Posterior vena cava (tissue), 2 donors: ENCODE measurements around the gene MAD1L1. TPM values are rescaled to one million over a fixed set of nuclear protein-coding genes. Genes with fewer than 3 reads are reported as not detected.

Source experiments
- DNase-seq: peaks from one replicate; pipeline ENCODE4 v3.0.0-alpha.2; 2020; ENCODE audit warnings: low spot score
- intact Hi-C, 2 donors: fragments of 100-400 bp; cut with DNase I; formaldehyde crosslinking; loops; one replicate each; pipeline versions ENCODE4 v1.14.1 to v1.14.2; 2022 to 2023
- total RNA-seq, 2 donors: library from RNA; stranded (reverse); fragmentation: NEBNext Ultra II Directional; extraction: Animal tissue kit (Norgen Biotek cat#: 25700); gene quantifications; one replicate each; pipeline ENCODE4 v1.2.1, GENCODE V29; 2021
- donor health status: DM: yes; HTN: yes; CAD: no.
- donor health status: DM: yes; HTN: yes; CAD: no.

Gene MAD1L1
- total RNA-seq, 2 donors from 2014 or later = 17.3 to 24.7 TPM

DNA sequence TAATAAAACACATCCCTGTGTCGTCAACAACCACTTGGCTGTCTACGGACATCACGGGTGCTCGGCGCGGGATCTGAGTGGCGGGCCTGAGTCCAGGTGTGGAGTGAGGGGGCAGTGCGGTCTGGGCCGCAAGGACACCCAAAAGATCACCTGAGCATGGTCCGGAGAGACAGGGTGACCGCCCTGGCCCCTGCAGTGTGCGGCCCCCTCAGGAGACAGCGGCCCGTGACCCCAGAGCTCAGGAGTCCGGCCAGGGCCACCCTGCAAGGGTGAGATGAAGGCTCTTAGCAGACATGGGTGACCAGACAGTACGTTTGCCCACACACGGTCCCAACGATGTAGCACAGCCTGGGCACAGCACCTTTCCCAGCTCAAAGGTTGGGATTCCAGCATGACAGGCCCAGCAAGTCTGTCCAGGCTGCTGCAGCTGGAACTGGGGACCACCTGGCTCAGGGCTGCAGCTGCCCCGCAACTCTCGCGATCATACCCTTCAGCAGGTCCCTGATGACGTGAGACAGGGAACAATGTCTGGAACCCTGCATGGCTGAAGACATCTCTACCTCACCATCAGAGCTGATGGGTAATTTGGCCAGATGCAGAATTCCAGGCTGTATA is 324.9 kb downstream of the MAD1L1 start:
- no peak for DNase-seq
- intact Hi-C loops = no loop called here

DNA sequence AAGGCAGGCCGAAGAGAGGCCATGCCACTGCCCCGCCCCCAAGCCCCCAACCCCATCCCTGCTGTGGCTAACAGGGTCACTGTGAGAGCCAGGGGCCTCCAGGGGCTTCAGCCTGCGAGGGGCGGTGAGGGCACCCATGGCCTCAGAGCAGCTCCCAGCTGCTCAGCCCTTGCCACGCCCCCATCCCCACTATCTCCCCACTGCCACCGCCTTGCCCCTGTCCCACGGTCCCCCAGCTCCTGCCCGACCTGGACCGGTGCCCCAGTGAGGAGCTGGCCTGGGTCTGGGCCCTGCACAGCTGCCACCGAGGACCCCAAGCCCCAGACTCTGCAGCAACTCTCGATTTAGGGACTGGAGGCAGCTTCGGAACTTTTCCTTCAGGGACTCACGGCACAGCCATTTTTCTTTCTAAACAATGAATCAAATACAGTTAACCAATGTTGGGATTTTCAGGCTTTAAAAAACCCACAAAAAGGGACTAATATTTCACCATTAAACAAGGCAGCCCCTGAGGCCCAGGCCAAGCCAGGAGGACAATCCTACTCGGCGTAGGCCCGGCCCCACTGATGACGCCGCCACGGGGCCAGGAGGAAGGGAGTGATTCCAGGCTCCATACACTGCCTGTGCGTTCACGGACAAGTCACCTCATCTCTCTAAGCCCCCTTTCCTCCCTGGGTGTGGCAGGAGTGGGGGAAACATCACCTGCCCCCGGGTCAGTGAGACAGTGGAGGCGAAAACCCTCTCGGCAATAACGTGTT is 325.6 kb downstream of the MAD1L1 start:
- intact Hi-C loops = no loop called here
- no peak for DNase-seq

- DNase-seq = no peak
- intact Hi-C loops = no loop called here
Observed at GRCh38 chr7:1906087-1906830, 326.5 kb downstream of the MAD1L1 start.

DNA sequence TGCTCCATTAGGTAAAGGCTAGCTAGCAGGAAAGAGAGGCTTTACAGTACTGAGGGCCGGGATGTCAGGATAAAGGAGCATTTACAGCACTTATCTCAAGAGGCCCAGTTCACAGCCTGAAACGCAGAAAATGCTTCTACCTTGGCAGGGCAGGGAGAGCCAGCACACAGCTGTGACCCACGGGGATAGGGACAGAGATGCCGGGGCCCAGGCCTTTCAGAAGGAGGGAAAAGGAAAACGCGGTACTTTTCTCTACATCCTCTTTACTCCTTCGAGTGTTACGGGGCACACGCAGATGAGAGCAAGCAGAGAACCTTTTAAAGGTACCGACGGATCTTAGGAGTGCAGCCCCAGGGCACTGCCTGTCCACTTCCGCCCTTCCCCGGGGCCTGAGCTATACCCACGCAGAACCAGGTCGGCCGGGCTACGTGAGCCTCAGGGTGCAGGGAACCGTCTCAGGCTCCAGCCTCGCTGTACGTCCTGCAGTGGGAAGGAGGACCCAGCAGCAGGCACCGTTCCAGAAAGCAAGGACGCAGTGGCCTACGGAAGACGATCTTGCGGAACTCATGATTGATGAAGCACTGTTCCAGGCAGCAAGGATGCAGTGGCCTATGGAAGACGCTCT is 330.4 kb downstream of the MAD1L1 start:
- intact Hi-C loops = no loop called here
- DNase-seq = peak; percentile 70

GRCh38 chr7:1901431-1902210 is 331.1 kb downstream of the MAD1L1 start:
- intact Hi-C loops = no loop called here
- peak; percentile 77 for DNase-seq

DNA sequence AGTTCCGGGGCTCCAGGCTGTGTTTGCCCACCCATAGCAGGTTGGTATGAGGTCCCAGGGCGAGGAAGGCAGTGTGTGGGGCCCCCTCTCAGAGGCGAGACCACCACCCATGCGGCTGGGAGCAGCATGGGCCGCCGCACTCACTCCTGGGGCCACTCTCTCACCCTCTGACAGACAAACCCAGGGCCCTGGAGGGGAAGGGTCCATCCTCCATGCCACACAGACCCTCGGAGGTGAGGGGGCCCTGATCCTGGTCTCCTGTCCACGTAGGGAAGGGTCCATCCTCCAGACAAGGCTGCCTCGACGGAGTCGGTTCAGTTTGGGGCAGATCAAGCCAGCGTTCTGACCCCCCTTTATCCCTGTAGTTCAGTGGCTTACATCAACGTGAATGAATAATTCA is 331.9 kb downstream of the MAD1L1 start:
- intact Hi-C loops = no loop called here

DNA sequence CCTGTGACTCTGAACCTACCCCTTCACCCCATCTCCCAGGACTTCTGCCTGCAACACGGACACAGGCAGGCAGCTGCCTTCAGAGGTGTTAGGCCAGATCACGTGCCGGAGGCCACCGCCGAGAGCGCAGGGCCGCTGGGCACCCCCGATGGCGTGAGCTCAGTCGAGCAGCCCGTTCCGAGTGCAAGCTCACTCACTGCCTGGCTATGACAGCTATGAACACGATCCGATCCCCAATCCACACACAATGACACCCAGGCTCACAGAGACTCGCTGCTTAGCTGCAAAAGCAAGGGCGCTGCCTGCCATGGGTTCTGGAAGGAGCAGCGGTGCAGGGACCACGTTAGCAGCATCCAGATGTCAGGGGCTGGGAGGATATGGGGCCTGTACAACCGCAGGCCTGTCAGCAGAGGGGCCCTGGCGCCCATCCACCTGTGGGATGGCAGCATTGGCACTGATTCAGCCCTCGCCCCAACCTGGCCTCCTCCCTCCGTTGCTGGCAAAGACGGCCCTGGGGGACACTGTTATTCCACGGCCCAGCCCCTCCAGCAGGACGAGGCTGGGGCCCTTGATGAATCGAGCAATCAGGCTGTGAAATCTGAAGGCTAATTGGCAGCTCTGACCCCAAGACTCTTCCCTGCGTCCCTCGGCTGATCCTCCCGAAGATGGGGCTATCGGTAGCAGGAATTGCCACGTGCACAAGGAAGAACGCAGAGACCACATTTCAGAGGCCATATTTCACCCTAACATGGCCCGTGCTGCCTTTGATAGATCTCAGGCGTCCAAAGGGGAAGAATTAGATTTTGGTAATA is 332.6 kb downstream of the MAD1L1 start:
- DNase-seq = no peak
- intact Hi-C loops = no loop called here

More for the DNA sequence above, 331.9 kb downstream of the MAD1L1 start:
- no peak for DNase-seq

GRCh38 chr7:1899196-1899595 is 333.5 kb downstream of the MAD1L1 start:
- peak; percentile 92 for DNase-seq
- intact Hi-C loops = no loop called here

- intact Hi-C loops = no loop called here
- no peak for DNase-seq
Observed at GRCh38 chr7:1898628-1899185, 334.0 kb downstream of the MAD1L1 start.

GRCh38 chr7:1897861-1898627 is 334.7 kb downstream of the MAD1L1 start:
- intact Hi-C loops = no loop called here
- DNase-seq = no peak

DNA sequence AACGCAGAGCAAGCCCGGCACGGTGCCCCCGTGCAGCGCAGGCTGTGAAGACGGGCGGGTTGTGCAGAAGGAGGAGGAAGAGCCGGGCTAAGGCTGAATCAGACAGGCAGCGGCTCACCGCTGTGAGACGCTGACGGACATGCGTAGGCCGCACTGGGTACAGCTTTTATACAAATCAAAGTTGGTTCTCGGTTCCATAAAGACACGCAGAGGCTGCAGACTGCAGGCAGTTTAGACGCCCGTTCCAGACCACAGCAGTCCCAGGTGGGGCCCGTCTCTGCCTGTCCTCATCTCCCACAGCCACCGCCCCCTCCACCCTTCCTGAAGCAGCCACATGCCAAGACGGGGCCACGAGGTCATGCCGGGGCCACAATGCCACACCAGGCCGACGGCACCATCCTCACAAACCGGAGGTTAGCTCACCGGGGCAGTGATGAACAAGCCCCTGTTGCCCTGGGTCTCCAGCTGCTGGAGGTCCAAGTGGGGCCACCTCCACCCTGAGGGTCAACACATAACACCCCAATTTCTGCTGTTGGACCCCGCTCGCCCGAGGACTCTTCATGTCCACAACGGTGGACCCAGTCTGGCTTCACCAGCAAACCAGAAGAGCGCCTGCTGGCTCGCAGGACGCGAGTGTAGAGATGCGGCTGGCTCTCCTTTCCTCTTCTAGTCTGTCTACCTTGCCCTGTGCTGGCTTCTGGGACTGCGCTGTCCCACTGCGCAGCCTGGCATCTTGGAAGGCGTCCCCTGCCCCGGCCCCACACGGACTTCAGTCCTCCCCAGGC is 335.5 kb downstream of the MAD1L1 start:
- DNase-seq = no peak
- intact Hi-C loops = no loop called here

DNA sequence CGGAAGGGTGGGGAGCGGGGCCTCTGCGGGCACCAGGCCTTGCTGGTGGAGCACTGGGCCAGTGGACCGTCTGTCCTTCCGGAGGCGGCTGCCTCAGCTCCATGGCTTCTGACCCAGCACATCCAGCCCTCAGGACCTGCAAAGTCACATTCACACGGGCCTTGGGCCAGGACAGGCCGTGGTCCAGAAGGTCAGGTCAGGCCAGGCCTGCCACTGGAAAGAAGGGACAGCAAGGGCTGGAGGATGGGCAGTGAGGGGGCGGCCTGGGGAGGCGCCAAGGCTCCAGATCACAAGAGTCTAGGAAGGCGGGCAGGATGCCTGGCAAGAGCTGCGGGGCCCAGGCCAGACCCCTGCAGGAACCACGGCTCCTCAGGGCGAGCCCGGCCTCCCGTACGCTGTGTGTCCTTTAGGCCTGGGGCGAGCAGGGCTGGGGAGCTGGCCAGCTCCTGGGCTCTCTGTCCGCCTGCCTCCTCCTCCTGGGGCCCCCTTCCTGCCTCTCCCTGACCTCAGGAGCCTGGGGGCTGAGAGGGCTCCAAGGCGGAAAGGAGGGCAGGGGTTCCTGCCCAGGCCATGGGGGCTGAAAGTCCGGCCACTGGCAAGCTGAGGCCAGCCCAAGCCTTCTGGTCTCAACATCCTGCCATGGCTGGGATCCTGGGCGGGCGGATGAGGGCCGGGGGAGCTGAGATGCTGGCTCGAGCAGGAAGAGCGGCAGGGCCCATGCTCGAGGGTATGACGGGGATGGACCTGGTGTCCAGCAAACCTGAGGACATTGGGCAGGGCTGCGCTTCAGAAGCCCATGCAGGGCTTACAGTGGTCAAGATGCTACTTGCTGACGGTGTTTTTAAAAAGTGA is 336.9 kb downstream of the MAD1L1 start:
- DNase-seq = no peak
- intact Hi-C loops = no loop called here

GRCh38 chr7:1894906-1895663 is 337.7 kb downstream of the MAD1L1 start:
- no peak for DNase-seq
- intact Hi-C loops = no loop called here

DNA sequence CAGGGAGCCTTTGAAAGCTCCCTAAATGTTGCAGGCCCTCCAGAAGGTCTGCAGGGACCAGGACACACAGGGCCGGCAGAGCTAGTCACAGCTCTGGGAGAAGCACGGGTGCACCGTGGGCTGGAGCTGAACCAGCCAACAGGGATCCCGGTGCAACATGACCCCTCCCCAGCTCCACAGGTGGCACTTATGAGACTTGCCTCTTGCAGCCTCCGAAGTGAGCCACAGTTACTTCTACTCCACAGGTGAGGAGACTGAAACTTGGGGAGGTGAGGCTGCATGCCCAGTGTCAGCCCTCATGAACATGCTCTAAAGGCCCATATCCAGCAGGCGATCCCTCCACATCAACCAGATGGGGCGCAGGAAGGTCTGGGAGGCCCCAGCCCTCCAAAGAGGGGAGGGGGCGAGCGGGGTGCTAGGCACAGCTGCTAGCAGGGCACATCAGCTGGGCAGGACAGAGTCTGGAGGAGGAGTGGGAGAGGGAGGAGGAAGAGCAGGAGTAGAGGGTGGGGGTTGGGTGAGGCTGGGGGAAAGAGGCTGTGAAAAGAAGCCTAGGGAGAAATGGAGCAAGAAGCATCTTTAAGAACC is 338.3 kb downstream of the MAD1L1 start:
- intact Hi-C loops = no loop called here
- DNase-seq = no peak

GRCh38 chr7:1893451-1893850 is 339.3 kb downstream of the MAD1L1 start:
- no peak for DNase-seq
- intact Hi-C loops = no loop called here
